Measurements from ENCODE around the gene PIM1. TPM values are rescaled to one million over a fixed set of nuclear protein-coding genes. Genes with fewer than 3 reads are reported as not detected.
"Not testable (repeated sequence)": the region's sequence is repeated elsewhere in the genome, so short reads cannot be mapped to it uniquely, and the experiment has no call there.

Gene PIM1
- total RNA-seq, 2 donors from 2014 or later = 15.6 to 26.2 TPM

DNA sequence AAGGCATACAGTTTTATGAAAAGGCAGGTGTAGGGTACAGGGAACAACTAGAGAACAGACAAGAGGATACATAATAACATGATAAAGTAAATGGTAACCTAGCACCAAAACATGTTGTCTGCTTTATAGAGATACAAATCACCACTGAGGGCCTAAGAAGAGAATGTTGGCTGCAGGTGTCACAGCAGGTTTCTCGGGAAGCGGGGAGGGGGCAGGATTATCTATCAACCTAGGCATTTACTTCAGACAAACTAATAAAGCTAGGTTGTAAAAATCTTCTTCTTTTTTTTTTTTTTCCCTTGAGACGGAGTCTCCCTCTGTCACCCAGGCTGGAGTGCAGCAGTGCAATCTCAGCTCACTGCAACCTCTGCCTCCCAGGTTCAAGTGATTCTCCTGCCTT is 22.7 kb downstream of the PIM1 start:
- Histone ChIP-seq H3K9me3 (no peaks in the 10 kb centered on the region), H3K4me1 (no peaks in the 10 kb centered on the region), H3K36me3 (no peaks in the 10 kb centered on the region), H3K9ac (ENCODE audit: low read depth in 2 of 2, low read length in 2 of 2) (no peak overlapping the region), H3K27ac (no peak overlapping the region), H3K4me3 (no peak overlapping the region), H3K27me3 (no peaks in the 10 kb centered on the region)
- no peak for DNase-seq
- intact Hi-C loops (cut with DNase I) = no loop called here
- TF ChIP-seq, protein P1, sequence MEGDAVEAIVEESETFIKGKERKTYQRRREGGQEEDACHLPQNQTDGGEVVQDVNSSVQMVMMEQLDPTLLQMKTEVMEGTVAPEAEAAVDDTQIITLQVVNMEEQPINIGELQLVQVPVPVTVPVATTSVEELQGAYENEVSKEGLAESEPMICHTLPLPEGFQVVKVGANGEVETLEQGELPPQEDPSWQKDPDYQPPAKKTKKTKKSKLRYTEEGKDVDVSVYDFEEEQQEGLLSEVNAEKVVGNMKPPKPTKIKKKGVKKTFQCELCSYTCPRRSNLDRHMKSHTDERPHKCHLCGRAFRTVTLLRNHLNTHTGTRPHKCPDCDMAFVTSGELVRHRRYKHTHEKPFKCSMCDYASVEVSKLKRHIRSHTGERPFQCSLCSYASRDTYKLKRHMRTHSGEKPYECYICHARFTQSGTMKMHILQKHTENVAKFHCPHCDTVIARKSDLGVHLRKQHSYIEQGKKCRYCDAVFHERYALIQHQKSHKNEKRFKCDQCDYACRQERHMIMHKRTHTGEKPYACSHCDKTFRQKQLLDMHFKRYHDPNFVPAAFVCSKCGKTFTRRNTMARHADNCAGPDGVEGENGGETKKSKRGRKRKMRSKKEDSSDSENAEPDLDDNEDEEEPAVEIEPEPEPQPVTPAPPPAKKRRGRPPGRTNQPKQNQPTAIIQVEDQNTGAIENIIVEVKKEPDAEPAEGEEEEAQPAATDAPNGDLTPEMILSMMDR (IDR thresholded peaks at IDR 0.05) = no peak

DNA sequence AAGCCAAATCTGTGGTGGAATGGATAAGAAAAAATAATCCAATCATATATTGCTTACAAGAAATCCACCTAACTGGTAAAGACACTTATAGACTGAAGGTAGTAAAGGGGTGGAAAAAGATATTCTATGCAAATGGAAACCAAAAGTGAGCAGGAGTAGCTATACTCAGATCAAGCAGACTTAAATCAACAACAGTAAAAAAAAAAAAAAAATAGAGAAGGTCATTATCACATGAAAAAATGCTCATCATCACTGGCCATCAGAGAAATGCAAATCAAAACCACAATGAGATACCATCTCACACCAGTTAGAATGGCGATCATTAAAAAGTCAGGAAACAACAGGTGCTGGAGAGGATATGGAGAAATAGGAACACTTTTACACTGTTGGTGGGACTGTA is 24.9 kb downstream of the PIM1 start:
- DNase-seq; H3K36me3 ChIP-seq; H3K27ac ChIP-seq; H3K27me3 ChIP-seq; H3K9me3 ChIP-seq; H3K4me1 ChIP-seq; H3K9ac ChIP-seq (ENCODE audit: low read depth in 2 of 2, low read length in 2 of 2); H3K4me3 ChIP-seq; intact Hi-C loops (cut with DNase I): not testable (repeated sequence)

DNA sequence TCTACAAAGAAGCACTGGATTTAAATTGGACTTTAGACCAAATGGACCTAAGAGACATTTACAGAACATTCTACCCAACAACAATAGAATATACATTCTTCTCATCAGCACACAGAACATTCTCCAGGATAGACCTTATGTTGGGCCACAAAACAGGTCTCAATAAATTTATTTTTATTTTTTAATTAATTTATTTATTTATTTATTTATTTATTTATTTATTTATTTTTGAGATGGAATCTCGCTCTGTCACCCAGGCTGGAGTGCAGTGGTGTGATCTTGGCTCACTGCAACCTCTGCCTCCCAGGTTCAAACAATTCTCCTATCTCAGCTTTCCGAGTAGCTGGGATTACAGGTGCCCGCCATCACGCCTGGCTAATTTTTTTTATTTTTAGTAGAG is 26.5 kb downstream of the PIM1 start:
- intact Hi-C loops (cut with DNase I); H3K4me3 ChIP-seq; H3K9ac ChIP-seq (ENCODE audit: low read depth in 2 of 2, low read length in 2 of 2); H3K9me3 ChIP-seq; DNase-seq; H3K27ac ChIP-seq; H3K36me3 ChIP-seq; H3K27me3 ChIP-seq; H3K4me1 ChIP-seq: not testable (repeated sequence)

DNA sequence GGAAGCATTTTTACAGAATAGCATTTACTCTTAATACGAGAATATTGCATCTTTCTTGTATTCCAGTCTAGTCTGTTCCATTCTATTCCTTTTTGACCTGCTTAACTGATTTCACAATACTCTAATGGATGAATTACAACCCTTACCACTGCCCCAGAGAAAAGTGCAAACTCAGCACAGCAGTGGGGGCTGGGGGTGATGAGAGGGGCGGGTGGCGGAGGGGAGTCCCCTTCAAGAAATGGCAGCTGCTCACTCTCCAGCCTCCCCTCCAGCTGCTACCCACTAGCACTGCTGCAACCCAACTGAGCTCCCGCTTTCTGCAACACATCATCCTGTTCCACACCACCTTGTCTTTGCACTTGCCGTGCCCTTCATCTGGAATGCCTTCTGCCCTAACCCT is 30.1 kb downstream of the PIM1 start:
- no peak for DNase-seq
- Histone ChIP-seq H3K36me3 (no peaks in the 10 kb centered on the region), H3K9ac (ENCODE audit: low read depth in 2 of 2, low read length in 2 of 2) (no peak overlapping the region), H3K27ac (no peak overlapping the region), H3K9me3 (no peaks in the 10 kb centered on the region), H3K27me3 (no peaks in the 10 kb centered on the region), H3K4me3 (no peak overlapping the region), H3K4me1 (no peaks in the 10 kb centered on the region)
- TF ChIP-seq, protein P1 (IDR thresholded peaks at IDR 0.05) = no peak
- intact Hi-C loops (cut with DNase I) = loop anchor here (10.0 kb wide), 1 partner anchor 145 kb away; no protein-coding TSS in a partner anchor

DNA sequence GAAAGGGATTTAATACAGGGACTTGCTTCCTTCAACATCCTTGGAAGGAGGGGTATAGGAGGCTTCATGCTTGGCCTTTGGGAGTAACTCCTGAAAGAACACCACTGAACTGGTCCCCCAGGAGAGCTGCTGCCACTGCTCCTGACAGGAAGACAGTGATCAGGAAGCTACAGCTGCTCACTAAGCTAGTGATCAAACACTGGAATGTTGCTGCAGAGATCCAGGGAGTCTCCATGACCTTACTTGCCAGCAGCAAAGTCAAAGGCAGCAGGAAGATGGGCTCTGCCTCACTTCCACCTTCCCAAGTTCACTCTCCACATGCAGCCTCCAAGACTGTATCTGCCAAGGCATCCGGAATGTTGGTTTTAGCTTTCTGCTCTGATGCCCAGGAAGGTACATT is 31.8 kb downstream of the PIM1 start:
- no peaks in the 10 kb centered on the region for H3K27me3 ChIP-seq
- no peaks in the 10 kb centered on the region for H3K4me1 ChIP-seq
- intact Hi-C loops (cut with DNase I) = loop anchor here (10.0 kb wide), 1 partner anchor 147 kb away; no protein-coding TSS in a partner anchor
- H3K4me3 ChIP-seq = no peak overlapping the region
- no peaks in the 10 kb centered on the region for H3K9me3 ChIP-seq
- no peak overlapping the region for H3K27ac ChIP-seq
- TF ChIP-seq, protein P1 (IDR thresholded peaks at IDR 0.05) = no peak
- no peak for DNase-seq
- no peaks in the 10 kb centered on the region for H3K36me3 ChIP-seq
- H3K9ac ChIP-seq (ENCODE audit: low read depth in 2 of 2, low read length in 2 of 2) = no peak overlapping the region

DNA sequence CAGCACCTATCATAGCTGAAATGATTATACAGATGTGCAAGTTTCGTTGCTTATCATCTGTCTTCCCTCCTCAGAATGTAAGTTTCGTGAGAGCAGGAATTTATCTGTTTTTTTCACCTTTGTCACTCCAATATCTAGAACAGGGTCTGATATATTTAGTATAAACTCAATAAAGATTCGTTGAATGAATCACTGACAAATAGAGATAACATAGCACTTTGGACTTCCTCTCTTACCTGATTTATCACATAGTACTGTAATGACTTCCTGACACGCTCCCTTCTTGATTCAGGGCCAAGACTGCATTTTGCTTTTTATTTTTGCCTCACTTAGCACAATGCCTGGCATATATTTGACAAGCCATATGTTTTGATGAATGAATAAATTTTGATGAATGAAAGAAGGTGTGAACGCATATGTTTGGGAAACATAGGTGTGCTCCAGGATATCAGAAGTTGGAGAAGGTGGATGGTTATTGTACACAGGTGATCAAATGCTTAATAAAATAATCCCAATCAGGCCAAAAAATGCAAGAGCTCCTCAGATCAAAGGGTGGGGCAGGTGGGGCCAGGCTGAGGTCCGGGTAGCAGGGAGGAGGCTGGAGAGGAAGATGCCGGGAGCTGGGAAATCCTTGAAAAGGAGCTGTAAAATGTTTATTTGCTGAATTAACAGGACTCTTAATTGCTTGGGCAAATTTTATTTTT is 33.0 kb downstream of the PIM1 start:
- no peaks in the 10 kb centered on the region for H3K27me3 ChIP-seq
- DNase-seq = peak; percentile 62
- H3K9me3 ChIP-seq = no peaks in the 10 kb centered on the region
- no peaks in the 10 kb centered on the region for H3K4me1 ChIP-seq
- TF ChIP-seq, protein P1 (IDR thresholded peaks at IDR 0.05) = no peak
- peak overlapping the region; percentile 50 for H3K27ac ChIP-seq
- intact Hi-C loops (cut with DNase I) = loop anchor here (10.0 kb wide), 1 partner anchor 148 kb away; no protein-coding TSS in a partner anchor
- H3K4me3 ChIP-seq = no peak overlapping the region
- no peaks in the 10 kb centered on the region for H3K36me3 ChIP-seq
- H3K9ac ChIP-seq (ENCODE audit: low read depth in 2 of 2, low read length in 2 of 2) = no peak overlapping the region
